ENCODE measurements around the gene SORCS3.
A peak's percentile ranks its signal among the peaks of the same experiment; 100 is the strongest.

SORCS3 gene

DNA sequence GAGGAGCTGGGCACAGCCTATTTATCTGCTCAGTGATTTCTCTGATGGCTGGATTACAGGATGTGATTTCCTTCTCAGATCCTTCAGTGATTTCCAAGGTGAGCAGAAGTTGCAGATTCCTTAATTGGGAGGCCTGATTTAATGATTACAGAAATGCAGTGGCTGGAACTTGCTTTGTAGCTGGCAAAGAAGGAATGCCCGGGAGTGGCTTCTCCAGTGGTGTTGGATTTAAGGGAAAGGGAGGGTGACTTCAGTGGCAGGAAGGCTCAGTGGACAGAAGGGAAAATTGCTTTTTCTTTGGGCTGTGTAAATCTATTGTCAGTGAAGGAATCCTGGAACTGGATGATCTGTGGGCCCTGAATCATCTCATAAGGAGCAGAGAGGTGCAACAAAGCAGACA is 5.1 kb downstream of the SORCS3 start:
- no peak for DNase-seq (ENCODE audit: low spot score)

DNA sequence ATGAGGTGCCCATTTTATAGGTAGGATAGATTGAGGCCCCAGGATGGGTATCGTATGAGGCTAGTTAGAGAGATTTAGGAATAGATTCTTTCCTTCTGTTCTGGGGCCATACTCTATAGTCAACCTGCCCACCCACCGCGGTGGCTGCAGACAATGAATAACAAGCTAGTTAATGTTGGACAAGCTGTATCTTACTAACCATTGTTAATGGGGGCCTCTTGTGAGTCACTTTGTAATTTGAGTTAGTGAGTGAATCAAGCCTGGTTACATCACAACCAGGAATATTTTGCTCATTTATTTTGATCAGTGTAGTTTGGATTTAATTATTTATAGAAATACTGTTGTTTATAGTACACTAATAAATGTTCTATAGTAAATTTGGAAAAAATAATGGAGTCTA is 7.3 kb downstream of the SORCS3 start:
- no peak for DNase-seq (ENCODE audit: low spot score)

DNA sequence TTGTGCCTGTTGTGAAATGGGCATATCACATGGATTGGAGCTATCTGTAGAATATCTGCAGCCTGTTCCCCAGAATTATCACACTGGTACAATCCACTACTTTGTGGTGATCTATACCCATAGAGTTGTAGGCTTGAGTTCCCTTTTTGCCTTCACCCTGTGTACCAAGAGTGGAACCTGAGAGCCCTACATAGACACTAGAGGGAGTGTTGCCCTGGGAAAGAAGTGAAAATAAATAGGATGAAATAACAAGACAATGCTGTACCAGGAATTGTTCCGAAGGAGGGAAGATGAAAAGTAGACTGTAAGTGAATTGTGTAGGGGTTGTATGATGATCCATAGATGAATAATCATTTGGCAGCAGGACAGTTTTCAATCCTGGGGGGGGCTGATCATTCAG is 9.0 kb downstream of the SORCS3 start:
- DNase-seq (ENCODE audit: low spot score), result peak; percentile 67

DNA sequence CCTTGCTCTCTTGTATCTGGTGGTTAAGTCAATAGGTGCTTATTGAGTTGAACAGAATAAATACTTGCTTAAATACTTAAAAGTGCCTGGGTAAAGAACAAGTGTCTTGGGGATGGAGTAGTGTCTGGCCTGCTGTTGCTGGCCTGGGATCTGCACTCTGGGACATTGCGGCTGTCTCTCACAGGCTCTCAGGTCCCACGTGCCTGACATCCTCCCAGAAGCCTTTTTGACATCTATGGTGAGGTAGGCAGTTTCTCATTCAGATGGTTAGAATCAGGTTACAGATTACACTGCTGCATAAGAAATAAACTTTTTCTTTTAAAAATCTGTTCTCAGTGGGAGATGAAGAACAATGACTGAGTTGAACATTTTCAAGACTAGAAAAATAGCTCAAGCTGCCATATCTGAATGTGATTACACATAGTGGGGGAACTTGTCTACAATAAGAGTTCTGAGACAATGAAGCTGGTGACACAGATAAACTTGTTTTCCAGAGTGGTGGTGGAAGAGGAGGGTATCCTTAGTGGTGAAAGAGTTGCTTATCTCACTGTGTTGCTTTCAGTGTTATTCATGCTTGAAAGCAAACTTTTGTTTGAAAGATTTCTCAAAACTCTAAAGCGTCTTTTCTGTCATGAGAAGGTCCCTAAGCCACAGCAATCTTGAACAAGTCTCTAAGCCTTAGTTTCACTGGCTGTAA is 9.7 kb downstream of the SORCS3 start:
- no peak for DNase-seq (ENCODE audit: low spot score)

DNA sequence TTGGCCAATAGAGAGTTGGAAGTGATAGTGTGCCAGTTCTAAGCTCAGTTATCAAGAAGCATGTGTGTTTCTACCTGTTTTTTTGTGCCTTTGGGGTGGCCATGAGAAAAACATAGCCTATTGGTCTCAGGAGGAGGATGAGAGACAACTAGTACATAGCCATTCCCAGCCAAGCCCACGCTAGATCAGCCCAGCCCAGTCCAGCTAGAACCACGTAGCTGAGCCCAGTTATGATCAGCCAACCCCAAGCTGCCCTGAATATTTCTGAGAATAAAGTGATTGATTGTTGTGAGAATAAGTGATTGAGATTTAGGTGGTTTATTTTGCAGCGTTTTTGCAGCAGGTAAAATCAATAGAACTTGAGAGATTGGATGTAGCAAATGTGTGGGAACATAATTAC is 15.9 kb downstream of the SORCS3 start:
- no peak for DNase-seq (ENCODE audit: low spot score)

DNA sequence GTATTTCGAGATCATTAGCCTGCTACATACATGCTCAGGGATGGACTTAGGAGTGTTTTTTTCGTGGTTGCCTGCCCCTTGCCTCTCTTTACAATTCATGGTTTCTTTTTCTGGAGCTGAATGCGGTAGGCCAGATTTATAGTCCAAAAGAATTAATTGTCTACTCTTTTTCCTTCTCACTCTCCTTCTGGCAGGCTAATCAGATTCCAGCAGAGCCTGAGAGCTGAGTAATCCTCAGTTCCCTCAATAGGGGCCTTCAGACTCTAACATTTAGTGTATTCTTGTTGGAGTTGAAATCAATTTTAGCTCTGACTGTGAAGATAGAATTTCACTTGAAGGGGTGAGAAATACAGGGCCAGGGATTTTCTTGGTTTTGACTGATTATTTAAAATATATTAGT is 16.4 kb downstream of the SORCS3 start:
- DNase-seq (ENCODE audit: low spot score), result no peak

DNA sequence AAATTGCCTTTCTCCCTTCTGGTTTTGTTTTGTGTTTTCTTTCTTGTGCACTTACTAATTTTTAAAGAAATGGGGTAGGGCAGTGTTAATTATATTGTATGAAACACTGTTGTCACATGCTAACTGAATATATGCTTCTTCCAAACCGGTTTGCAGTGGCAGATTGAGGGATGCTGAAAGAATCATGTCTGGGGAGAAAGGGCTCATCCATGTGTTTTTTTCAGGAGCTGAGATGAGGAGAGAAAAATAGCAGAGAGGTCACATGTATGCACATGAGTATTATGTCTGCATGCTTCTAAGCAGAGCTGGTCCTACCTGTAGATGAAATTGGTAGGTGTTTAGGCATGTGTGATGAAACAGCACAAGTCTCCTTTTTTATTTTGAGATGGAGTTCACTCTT is 17.0 kb downstream of the SORCS3 start:
- DNase-seq (ENCODE audit: low spot score), result no peak

DNA sequence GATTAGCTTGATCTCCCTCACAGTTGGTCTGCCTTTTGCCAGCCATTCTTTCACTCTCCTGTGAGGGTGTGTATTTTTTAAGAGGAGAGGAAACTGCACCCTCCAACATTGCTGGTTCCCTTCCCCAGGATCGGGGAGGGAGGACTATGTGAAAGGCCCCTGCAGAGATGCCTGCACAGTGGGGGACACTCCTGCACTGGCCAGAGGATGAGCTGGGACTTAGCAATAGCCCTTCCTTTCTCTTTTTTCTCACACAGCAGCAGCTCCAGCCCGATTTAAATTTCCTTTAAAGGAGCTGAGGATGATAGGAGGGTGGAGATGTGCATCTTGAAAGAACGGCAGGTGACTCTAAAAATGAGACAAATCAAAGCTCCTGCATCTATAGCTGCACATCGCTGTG is 18.7 kb downstream of the SORCS3 start:
- DNase-seq (ENCODE audit: low spot score), result no peak

DNA sequence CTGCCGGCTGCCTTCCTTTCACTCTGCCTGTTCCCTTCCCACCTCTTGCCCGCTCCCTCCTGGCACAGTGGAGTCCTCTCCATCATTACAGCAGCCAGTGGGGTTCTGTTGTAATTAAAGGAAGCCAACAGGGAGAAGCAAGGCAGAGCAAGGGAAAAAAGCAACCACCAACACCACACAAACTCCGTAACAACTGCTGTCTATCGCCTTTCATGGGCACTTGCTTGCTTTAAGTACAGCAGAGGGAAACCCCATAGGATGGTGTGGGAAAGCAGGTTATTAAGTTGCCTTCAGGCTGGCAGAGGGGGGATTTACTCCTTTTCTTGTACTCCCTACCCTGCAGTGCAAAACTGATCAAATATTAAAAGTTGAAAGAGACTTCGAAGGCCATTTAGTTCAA is 22.0 kb downstream of the SORCS3 start:
- DNase-seq (ENCODE audit: low spot score), result no peak

DNA sequence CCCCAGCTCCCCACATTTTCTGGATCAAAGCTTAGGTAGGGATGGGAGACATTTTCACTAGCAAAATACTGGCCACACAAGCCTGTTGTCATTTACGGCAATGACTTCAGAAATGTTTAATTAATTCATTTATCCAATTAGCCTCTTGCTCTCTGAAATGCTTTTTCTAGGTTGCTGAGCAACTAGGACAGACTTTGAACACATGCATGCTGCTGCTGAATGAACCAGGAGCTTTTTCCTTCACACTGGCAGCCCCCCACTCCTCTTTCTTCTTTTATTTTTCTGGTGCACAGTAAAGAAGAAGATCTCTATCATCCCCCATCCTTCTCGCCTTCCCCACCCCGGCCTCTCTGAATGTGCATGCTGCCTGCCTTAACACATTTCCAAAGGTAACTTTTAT is 22.5 kb downstream of the SORCS3 start:
- DNase-seq (ENCODE audit: low spot score), result no peak

DNA sequence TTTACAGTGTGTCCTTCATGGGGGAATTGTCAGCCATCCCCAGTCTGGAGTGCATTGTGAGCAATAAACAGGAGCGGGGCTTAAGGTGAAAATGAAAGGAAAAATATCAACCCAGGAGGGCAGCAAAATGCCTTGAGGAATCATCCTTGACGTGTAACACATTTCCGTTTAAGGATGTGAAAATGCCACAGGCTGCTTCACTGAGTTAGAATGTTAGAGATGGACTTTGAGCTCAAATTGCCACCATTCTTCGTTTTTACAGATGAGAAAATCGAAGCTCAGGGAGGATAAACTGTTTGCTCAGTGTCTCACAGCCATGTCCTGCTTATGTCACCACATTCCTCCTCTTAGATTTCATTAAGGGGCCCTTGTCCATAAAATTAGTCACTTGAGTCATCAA is 23.1 kb downstream of the SORCS3 start:
- DNase-seq (ENCODE audit: low spot score), result no peak

DNA sequence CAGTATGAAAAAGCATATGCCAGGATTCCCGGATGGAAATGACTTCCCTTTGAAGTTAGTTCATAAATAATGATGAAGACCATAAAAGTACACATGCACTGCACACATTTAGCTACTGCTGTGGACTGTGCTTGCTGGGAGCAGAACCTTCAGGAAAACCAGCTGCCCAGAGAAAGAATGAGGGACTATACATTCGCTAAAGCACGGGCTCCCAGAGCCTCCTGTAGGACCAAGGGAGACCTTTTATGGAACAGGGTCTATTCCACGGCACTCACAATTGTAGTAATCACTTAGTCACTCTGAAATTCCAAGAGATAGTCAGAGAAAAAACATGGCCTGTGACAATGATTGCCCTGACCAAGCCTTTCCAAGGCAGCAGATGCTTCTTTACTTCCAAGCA is 24.1 kb downstream of the SORCS3 start:
- no peak for DNase-seq (ENCODE audit: low spot score)

DNA sequence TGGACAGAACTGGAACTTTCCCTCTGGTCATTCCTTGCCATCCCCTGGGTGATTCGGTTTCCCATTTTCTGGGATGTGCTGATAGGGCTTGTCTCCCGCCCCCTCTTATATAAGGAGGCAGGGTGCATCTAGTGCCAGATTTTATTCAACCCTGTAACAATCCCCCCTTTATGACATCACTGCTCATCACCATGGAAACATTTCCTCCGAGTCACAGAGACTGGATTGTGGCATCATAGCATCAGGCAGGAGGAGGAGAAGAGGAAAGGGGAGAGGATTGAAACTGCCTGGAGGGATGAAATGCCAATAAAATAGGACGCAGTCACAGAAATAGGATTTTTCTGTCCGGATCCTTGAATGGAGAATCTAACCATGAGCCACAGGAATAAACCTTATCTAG is 25.0 kb downstream of the SORCS3 start:
- DNase-seq (ENCODE audit: low spot score), result peak; percentile 43

DNA sequence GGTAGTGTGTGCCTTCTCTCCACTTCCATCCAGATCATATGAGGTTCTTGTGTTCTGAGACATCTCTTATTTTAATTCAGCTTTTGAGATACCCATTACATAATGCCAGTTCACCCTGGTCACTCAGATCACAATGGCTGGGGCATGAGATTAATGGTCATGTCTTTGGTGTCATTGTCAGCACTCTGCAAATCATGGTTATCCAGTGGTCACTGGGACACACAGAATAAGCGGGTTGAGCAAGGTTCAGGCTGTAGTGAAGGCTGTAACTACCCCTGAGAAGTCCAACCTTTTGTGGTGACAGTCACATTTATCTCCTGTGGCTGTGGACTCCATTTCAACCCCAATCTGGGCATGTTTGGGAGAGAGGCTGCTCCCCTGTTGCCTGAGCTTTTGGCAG is 35.8 kb downstream of the SORCS3 start:
- no peak for DNase-seq (ENCODE audit: low spot score)

DNA sequence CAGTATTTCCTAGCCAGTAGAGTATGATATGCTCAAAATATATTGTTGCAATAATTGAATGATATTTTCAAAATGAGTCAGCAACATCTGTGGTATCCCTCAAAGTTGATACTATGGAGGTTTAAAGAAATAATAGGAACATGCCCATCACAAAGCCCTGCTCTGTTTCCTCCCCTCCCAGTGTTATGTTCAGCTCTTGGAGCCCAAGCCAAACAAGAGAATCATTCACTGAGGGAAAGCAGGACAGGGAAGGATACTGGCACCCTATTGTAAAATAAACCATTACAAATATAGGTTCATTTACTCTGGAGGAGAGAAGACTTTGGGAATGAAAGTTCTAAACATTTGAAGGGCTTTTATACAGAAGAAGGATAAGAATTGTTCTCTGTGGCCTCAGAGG is 37.6 kb downstream of the SORCS3 start:
- DNase-seq (ENCODE audit: low spot score), result no peak

DNA sequence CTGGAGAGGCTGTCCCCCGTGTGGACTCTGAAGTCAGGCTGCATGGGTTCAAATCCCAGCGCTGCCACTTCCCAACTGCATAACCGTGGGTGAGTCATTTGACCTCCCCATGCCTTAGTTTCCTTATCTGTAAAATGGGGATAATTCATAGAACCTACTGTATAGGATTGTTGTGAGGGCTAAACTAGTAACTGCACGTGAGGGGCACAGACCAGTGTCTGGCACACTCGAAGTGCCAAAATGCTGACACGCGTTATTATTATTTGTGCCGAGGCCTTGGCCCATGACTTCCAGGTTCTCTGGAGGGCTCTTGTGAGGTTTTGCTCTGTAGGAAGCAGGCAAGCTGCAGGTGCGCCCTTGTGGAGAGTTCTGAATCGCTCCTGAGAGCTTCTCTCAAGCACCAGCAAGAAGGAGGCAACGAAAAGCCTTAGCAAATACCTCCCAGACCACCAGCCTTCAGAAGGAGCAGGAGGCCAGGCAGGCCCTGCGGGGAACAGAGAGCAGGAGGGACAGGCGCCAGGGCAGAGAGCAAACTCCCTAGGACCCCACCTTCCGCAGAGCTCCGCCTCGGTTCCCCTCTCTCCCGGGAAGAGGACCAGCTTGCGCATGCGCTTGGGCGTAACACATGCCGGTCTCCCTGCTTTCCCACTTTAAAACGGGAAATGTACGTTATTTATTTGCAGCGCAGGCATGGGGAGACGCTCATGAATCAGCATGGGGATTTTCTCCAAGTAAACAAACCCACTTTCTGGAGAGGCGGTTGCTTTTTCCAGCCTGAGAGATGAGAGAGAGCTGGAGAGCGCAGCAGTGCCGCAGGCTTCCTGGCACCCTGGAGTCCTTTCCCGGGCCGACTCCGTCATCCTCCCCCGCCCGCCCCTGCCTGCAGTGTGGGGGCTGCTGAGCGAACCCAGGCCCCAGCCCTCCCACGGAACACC is 39.6 kb downstream of the SORCS3 start:
- peak; percentile 80 for DNase-seq (ENCODE audit: low spot score)

DNA sequence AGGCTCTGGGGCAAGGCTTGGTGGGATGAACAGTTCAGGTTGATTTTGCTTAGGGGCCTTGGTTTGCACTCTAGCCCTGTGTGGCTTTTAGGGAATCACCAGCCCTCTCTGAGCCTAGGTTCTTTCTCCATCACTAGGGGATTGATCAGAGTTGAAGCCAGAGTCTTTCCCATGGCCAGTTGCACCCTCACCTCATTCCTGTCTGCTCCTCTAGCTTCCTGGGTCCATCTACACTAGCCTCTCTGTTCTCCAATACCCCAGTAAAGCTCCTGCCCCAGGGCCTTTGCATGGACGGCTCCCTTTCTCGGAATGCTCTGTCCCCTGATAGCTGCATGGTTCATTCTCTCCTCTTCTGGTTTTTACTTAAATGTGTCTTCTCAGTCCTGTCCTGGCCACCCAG is 40.4 kb downstream of the SORCS3 start:
- no peak for DNase-seq (ENCODE audit: low spot score)

DNA sequence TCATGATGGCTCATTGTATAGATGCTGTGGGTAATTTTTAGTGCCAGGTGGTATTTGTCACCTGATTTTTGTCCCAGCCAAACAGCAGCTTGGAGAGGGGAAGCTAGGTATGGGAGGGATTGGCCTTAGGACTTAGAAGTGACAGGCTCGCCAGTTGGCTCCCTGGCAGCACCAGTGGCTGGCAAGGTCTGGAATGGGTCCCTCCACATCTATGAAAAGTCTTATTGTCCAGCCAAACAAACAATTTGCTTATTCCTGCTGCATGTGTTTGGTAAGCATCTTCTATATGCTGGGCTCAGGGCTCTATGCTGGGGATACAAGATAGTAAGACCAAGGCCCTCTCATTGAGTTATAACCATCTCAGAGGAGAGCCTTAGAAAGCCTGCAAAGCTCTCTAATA is 42.5 kb downstream of the SORCS3 start:
- peak; percentile 69 for DNase-seq (ENCODE audit: low spot score)

DNA sequence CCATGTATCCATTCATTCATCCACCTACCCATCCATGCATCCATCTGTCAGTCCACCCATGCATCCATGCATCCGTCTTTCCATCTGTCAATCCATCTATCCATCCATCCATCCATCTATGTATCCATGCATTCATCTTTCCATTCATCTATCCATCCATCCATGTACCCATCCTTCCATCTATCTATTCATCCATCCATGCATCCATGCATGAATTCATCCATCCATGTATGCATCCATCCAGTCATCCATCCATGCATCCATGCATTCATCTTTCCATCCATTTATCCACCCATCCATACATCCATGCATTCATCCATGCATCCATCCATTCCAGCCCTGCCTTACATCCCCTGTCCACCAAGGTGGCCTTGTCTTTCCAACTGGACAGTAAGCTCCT is 45.7 kb downstream of the SORCS3 start:
- no peak for DNase-seq (ENCODE audit: low spot score)

DNA sequence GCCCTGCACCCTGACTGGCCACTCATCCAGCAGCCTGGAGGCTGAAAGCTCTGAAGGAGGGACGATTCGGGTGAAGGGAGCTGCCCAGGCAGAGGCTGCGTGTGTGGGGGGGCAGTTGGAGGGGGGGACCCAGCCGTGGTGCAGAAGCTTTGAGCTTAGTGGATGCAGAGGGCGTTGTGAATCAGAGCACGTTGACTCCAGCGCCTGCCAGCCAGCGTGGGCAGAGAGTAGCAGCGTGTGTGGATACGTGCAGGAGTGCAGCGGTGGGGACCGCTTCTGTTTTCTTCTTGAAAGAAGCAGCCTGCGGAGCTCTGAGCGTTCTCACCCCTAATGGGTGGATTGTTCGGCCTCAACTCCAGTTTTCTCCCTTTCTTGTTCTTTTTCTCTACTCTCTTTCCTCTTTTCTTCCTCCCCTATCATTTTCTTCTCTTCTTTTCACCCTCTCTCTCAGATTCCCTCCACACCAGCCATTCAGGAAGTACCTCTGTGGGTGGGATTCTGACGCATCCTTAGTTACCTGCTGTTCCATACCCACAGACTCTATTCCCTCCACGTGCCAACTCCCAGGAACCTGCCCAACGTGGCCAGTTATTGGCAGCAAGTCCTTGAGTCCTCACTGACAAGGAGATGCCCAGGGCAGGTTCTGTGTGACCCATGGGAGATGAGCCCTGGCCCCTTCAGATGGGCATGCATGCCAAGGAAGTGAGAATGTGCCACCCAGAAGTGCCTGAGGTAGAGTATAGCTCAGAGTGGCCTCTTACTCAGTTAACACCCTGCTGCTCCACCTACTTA is 47.4 kb downstream of the SORCS3 start:
- DNase-seq (ENCODE audit: low spot score), result peak; percentile 88

DNA sequence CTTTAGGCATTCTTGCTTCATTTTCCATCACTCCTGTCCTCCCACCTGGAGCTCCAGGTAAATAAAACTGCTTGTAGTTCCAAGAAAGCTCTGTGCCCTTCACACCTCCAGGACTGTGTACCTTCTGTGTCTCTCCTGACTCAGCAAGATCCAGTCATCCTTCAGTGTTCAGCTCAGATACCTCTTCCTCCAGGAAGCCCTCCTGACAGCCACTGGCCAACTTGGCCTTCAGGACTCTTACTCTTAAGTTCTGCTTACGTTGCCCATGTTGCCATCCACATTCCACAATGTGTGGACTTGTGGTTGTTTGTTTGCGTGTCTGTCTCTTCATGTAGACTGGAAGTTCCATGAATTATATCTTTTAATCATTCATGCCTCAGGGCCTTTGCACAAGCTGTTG is 48.0 kb downstream of the SORCS3 start:
- DNase-seq (ENCODE audit: low spot score), result no peak

DNA sequence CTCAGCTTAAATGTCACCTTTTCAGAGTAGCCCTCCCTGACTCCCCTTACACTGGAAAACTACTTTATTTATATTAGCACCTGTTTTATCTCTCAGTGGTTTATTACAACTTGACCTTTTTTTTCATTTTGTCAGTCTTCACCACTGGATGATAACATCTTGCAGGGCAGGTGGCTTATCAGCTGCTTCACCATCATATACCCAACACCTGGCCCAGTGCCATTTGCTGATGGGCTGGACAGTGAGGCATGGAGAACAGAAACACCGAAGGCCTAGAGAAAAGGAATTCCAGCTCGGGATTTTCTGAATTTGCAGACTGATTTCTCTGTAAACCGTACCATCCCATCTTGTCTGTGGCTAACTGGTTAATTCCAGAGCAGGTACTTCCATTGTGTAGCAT is 48.5 kb downstream of the SORCS3 start:
- DNase-seq (ENCODE audit: low spot score), result no peak

DNA sequence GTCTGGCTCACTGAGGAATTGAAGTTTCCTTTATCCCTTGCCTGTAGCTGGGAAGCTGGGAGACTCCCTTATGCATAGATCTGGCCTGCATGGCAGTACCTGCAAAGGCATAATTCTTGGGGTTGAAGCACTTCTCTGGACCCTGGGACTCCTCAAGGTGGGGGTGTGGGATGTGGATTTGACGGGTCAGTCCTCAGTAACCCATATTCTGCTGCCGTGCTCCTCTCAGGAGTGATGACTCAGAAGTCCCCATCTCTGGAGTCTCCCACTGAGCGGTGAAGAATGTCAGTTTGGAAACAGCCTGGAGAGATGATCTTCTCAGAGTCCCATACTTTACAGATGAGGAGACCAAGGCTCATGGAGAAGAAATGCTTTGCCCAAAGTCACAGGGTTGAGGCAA is 49.0 kb downstream of the SORCS3 start:
- DNase-seq (ENCODE audit: low spot score), result no peak

Data from Ammon's horn (tissue), 1 donor.